B cell (primary cell): Measurements from ENCODE around the gene HIP1. TPM values are rescaled to one million over a fixed set of nuclear protein-coding genes. Genes with fewer than 3 reads are reported as not detected.

Experiments
- ATAC-seq: fragments of 200-7000 bp; cut with Tn5 transposase; one replicate; pipeline ENCODE4 v1.10.0; 2021; ENCODE audit warnings: low read depth, mild to moderate bottlenecking, moderate number of reproducible peaks, moderate library complexity
- CTCF ChIA-PET: fragments of 350-600 bp; sonication (Branson Sonifier 250); formaldehyde crosslinking; loops from one replicate; lab custom pipeline; 2021; ENCODE audit warnings: antibody characterized with exemption, inconsistent platforms; lab: Charles Lee
- POLR2A ChIA-PET: fragments of 350-600 bp; sonication (Branson Sonifier 250); formaldehyde crosslinking; loops from one replicate; lab custom pipeline; 2021; ENCODE audit warnings: antibody characterized with exemption; lab: Charles Lee
- DNase-seq: peaks from one replicate; pipeline ENCODE4 v3.0.0; 2013
- H2AFZ ChIP-seq: 2 replicates; pipeline ENCODE4 v1.6.1; 2012; ENCODE audit warnings: mild to moderate bottlenecking, low read depth, low read length; ENCODE audit not compliant: insufficient read depth, poor library complexity, severe bottlenecking
- H3K27ac ChIP-seq, 2 donors: 1 replicate in 1 of 2; 2 replicates in 1 of 2; pipeline ENCODE4 v1.5.1; 2012 to 2013; ENCODE audit warnings: low read length in 2 of 2, mild to moderate bottlenecking in 2 of 2, moderate library complexity in 1 of 2
- H3K27me3 ChIP-seq, 4 experiments: fragments of 200-600 bp in 1 of 4; sonication (generic) in 1 of 4; replicated peaks in 1 of 4; 1 replicate in 2 of 4; 2 replicates in 2 of 4; pipeline versions ENCODE4 v1.6.1 to v1.7.0; 2013 to 2016; ENCODE audit warnings: low read length in 3 of 4, mild to moderate bottlenecking in 2 of 4, mixed read lengths in 1 of 4, moderate library complexity in 1 of 4; ENCODE audit not compliant: insufficient read depth in 4 of 4, control insufficient read depth in 3 of 4; ENCODE audit errors: control extremely low read depth in 1 of 4
- H3K36me3 ChIP-seq, 2 experiments: replicated peaks in 1 of 2; 1 replicate in 1 of 2; 2 replicates in 1 of 2; pipeline versions ENCODE4 v1.6.1 to v1.7.1; 2013; ENCODE audit warnings: low read length in 1 of 2; ENCODE audit not compliant: insufficient read depth in 2 of 2, control insufficient read depth in 1 of 2; ENCODE audit errors: control extremely low read depth in 1 of 2, extremely low read depth in 1 of 2
- H3K4me1 ChIP-seq, 2 donors: fragments of 200-600 bp in 1 of 2; sonication (generic) in 1 of 2; 1 replicate in 1 of 2; 2 replicates in 1 of 2; pipeline versions ENCODE4 v1.5.1 to v1.6.1; 2013 to 2017; ENCODE audit warnings: low read length in 2 of 2; ENCODE audit not compliant: control insufficient read depth in 2 of 2, insufficient read depth in 2 of 2
- H3K4me2 ChIP-seq: replicated peaks from 2 replicates; pipeline ENCODE3; 2012; ENCODE audit warnings: mild to moderate bottlenecking, low read depth, low read length; ENCODE audit not compliant: poor library complexity, severe bottlenecking
- H3K4me3 ChIP-seq, 5 experiments: fragments of 200-600 bp in 1 of 5; sonication (generic) in 1 of 5; 1 replicate in 3 of 5; 2 replicates in 2 of 5; pipeline versions ENCODE4 v1.5.1 to v1.7.0; 2011 to 2016; ENCODE audit warnings: low read length in 4 of 5, mild to moderate bottlenecking in 4 of 5, low read depth in 2 of 5, control low read depth in 1 of 5, moderate library complexity in 1 of 5; ENCODE audit not compliant: insufficient read depth in 1 of 5; ENCODE audit errors: control extremely low read depth in 1 of 5, extremely low read depth in 1 of 5
- H3K79me2 ChIP-seq: fragments of 200-600 bp; sonication (generic); one replicate; pipeline ENCODE4 v1.6.0; 2016; ENCODE audit warnings: low read length; ENCODE audit not compliant: control insufficient read depth, insufficient read depth
- H3K9ac ChIP-seq: fragments of 200-600 bp; sonication (generic); 2 replicates; pipeline ENCODE4 v1.6.1; 2017; ENCODE audit warnings: mild to moderate bottlenecking, low read length, moderate library complexity
- H3K9me3 ChIP-seq, 3 donors: one replicate each; pipeline versions ENCODE4 v1.6.1 to v1.7.1; 2013; ENCODE audit warnings: low read length in 2 of 3; ENCODE audit not compliant: control insufficient read depth in 2 of 3, insufficient read depth in 1 of 3; ENCODE audit errors: control extremely low read depth in 1 of 3
- H4K20me1 ChIP-seq: 2 replicates; pipeline ENCODE4 v1.6.0; 2012; ENCODE audit warnings: mild to moderate bottlenecking, low read length; ENCODE audit not compliant: insufficient read depth, control insufficient read depth, poor library complexity, severe bottlenecking
- H3K27ac Mint-ChIP-seq: one replicate; pipeline ENCODE4 v1.8.0; 2021; ENCODE audit warnings: mixed read lengths
- H3K27me3 Mint-ChIP-seq: one replicate; pipeline ENCODE4 v1.8.0; 2021; ENCODE audit warnings: mixed read lengths
- H3K4me1 Mint-ChIP-seq: one replicate; pipeline ENCODE4 v1.8.0; 2021; ENCODE audit warnings: mixed read lengths
- H3K4me3 Mint-ChIP-seq: one replicate; pipeline ENCODE4 v1.8.0; 2021; ENCODE audit warnings: mixed read lengths
- H3K9me3 Mint-ChIP-seq: one replicate; pipeline ENCODE4 v1.8.0; 2022; ENCODE audit warnings: mixed read lengths; ENCODE audit not compliant: insufficient read depth
- EZH2 ChIP-seq: IDR thresholded peaks from 2 replicates; pipeline ENCODE4 v1.6.1; 2012; ENCODE audit warnings: borderline replicate concordance, low read depth, mild to moderate bottlenecking, moderate library complexity, low read length; ENCODE audit not compliant: insufficient read depth, poor library complexity, severe bottlenecking
- WGBS: methylation state at CpG from one replicate; pipeline ENCODE4 v1.1.5; 2013; ENCODE audit warnings: missing lambda C conversion rate; ENCODE audit not compliant: insufficient coverage; 5-methylcytosine and 5-hydroxymethylcytosine counted together
- intact Hi-C: fragments of 100-400 bp; cut with micrococcal nuclease; formaldehyde crosslinking; loops from one replicate; pipeline ENCODE4 v1.10.0; 2022
- polyA plus RNA-seq: library from polyadenylated mRNA; depleted of rRNA; stranded (reverse); fragments of >200 nt; gene quantifications from 2 replicates; pipeline ENCODE4 v1.2.3, GENCODE V29; 2012
- total RNA-seq, 2 donors: library from RNA; stranded (reverse); fragments of 120-200 nt in 1 of 2; gene quantifications; 1 replicate in 1 of 2; 2 replicates in 1 of 2; pipeline versions ENCODE4 v1.2.3 to v1.2.4, GENCODE V29; 2013 to 2022
- TF ChIP-seq, protein P1 (sequence below): fragments of 200-600 bp; IDR thresholded peaks from one replicate; pipeline ENCODE4 v1.8.0; 2022; ENCODE audit warnings: antibody characterized with exemption, mild to moderate bottlenecking

HIP1 gene
- total and polyA plus RNA-seq, 2 donors (not counting 1 experiment from before 2014, with no cell fraction given), result 6.5 to 16.7 TPM

DNA sequence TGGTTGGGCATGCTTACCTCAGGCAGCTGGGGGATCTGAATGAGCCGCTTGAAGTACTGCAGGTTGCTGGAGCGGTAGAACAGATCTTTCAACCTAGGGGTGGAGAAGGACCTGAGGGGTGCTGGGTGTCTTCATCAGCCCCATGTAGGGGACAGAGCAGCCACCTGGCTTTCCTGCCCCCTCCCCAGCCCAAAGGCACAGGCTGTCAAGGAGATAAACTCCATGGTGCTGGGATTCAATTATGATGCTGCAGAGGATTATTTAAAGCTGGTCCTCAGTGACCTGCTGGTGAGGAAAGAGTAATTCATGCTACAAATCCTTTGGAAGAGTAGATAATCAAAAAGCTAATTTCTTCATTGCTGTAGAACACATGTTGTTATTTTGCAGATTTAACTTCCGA, 175.6 kb downstream of the HIP1 start:
- no peak overlapping the region for H2AFZ ChIP-seq
- Mint-ChIP-seq H3K4me3 (no peak overlapping the region), H3K4me1 (no peaks in the 10 kb centered on the region), H3K27ac (no peak overlapping the region), H3K27me3 (no peaks in the 10 kb centered on the region), H3K9me3 (peaks cover 7% of the 10 kb centered on the region)
- H3K4me2 ChIP-seq, result no peak overlapping the region
- no peak overlapping the region for H3K27ac ChIP-seq
- ChIA-PET POLR2A (no interaction called here), CTCF (no interaction called here)
- no peaks in the 10 kb centered on the region for H3K27me3 ChIP-seq
- H3K36me3 ChIP-seq, result peaks cover 1 to 9% of the 10 kb centered on the region in 2 experiments
- 100% methylated on average over 1 of the region's 3 CpGs for WGBS
- DNase-seq (no peak), ATAC-seq (no peak)
- H3K9me3 ChIP-seq, result peaks cover 0 to 16% (median 13%) of the 10 kb centered on the region in 3 donors
- TF ChIP-seq, protein P1, sequence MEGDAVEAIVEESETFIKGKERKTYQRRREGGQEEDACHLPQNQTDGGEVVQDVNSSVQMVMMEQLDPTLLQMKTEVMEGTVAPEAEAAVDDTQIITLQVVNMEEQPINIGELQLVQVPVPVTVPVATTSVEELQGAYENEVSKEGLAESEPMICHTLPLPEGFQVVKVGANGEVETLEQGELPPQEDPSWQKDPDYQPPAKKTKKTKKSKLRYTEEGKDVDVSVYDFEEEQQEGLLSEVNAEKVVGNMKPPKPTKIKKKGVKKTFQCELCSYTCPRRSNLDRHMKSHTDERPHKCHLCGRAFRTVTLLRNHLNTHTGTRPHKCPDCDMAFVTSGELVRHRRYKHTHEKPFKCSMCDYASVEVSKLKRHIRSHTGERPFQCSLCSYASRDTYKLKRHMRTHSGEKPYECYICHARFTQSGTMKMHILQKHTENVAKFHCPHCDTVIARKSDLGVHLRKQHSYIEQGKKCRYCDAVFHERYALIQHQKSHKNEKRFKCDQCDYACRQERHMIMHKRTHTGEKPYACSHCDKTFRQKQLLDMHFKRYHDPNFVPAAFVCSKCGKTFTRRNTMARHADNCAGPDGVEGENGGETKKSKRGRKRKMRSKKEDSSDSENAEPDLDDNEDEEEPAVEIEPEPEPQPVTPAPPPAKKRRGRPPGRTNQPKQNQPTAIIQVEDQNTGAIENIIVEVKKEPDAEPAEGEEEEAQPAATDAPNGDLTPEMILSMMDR, result no peak
- TF ChIP-seq EZH2, result no peak
- intact Hi-C loops, result no loop called here
- no peak overlapping the region for H3K9ac ChIP-seq
- H3K4me1 ChIP-seq, result no peaks in the 10 kb centered on the region
- H4K20me1 ChIP-seq, result no peaks in the 10 kb centered on the region
- no peaks in the 10 kb centered on the region for H3K79me2 ChIP-seq
- no peak overlapping the region for H3K4me3 ChIP-seq

GRCh38 chr7:75559976-75560365, 178.8 kb downstream of the HIP1 start:
- H3K4me1 Mint-ChIP-seq, result no peaks in the 10 kb centered on the region
- ChIA-PET POLR2A (no interaction called here), CTCF (no interaction called here)
- WGBS, result 100% methylated on average over 3 of the region's 6 CpGs
- H3K4me2 ChIP-seq, result no peak overlapping the region
- TF ChIP-seq, protein P1, result no peak
- TF ChIP-seq EZH2, result no peak
- no peak overlapping the region for H3K27ac Mint-ChIP-seq
- H3K4me1 ChIP-seq, result no peaks in the 10 kb centered on the region
- peaks cover 7% of the 10 kb centered on the region for H3K9me3 Mint-ChIP-seq
- intact Hi-C loops, result no loop called here
- H4K20me1 ChIP-seq, result no peaks in the 10 kb centered on the region
- H3K79me2 ChIP-seq, result no peaks in the 10 kb centered on the region
- no peak overlapping the region for H3K9ac ChIP-seq
- peaks cover 0 to 9% of the 10 kb centered on the region in 2 experiments for H3K36me3 ChIP-seq
- H3K4me3 ChIP-seq, result no peak overlapping the region
- ATAC-seq (no peak), DNase-seq (no peak)
- no peak overlapping the region for H3K4me3 Mint-ChIP-seq
- H3K27me3 ChIP-seq, result no peaks in the 10 kb centered on the region
- no peaks in the 10 kb centered on the region for H3K27me3 Mint-ChIP-seq
- H2AFZ ChIP-seq, result no peak overlapping the region
- peaks cover 0 to 16% (median 13%) of the 10 kb centered on the region in 3 donors for H3K9me3 ChIP-seq
- H3K27ac ChIP-seq, result no peak overlapping the region
